Panc1 (cell line): ENCODE results near the gene IFIT3.
"Not testable (repeated sequence)": the region's sequence is repeated elsewhere in the genome, so short reads cannot be mapped to it uniquely, and the experiment has no call there.

Experiments used
- CTCF ChIP-seq: fragments of 450-650 bp; IDR thresholded peaks from 2 replicates; pipeline ENCODE4 v1.5.1; 2017; ENCODE audit warnings: mild to moderate bottlenecking
- POLR2AphosphoS5 ChIP-seq: IDR thresholded peaks from 2 replicates; pipeline ENCODE4 v1.6.1; 2012; ENCODE audit warnings: mild to moderate bottlenecking, low read depth, low read length, moderate library complexity
- TCF7L2 ChIP-seq: IDR thresholded peaks from 2 replicates; pipeline ENCODE4 v1.6.1; 2011; ENCODE audit warnings: mild to moderate bottlenecking, low read depth, low read length, inconsistent platforms

GRCh38 chr10:89285303-89285702 is 42.5 kb upstream of the IFIT3 start:
- TF ChIP-seq CTCF, POLR2AphosphoS5, TCF7L2: not testable (repeated sequence)
